Medulla oblongata (tissue), 1 donor: Measurements from ENCODE around the gene MLH3.
"Not testable (repeated sequence)": the region's sequence is repeated elsewhere in the genome, so short reads cannot be mapped to it uniquely, and the experiment has no call there.

ENCODE experiments used
- DNase-seq: peaks from one replicate; pipeline ENCODE4 v3.0.0-alpha.2; 2015; ENCODE audit errors: extremely low spot score

The MLH3 gene

DNA sequence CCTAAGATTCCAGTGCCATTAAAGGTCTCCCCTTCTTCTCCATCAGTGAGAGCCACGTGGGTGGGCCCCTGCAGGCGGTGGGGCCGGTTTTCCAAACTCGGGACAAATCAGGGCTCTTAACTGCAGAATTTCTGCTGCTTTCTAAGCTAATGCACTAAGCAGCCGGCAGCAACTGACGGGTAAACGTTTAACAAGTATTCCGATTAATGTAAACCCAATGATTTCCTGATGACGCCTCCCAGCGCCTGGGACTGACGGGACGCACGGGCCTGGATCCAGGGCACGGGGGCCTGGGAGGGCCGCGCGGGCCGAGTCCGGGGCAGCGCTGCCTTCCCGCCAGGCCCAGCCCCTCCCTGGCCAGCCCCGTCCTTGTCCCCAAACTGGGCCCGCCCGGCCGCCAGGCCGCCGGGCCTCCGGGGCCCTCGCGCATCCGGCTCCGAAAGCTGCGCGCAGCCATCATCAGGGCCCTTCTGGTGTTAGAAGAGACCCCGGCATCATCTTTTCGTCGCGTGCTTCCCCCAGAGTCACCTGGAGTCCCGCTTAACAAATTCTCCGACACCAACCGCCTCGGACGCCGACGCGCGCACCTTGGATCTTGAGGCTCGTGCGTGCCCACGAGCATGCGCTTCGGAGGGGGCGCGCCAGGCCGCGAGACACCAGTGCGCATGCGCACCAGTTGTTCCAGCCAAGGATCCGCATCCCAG lies at the start of gene MLH3:
Gene MLH3 (minus strand): TSS at position 616 of the 704 bp plus-strand sequence. CDS start 1,812 bp downstream, outside the sequence.
- DNase-seq, result peak; percentile 89

DNA sequence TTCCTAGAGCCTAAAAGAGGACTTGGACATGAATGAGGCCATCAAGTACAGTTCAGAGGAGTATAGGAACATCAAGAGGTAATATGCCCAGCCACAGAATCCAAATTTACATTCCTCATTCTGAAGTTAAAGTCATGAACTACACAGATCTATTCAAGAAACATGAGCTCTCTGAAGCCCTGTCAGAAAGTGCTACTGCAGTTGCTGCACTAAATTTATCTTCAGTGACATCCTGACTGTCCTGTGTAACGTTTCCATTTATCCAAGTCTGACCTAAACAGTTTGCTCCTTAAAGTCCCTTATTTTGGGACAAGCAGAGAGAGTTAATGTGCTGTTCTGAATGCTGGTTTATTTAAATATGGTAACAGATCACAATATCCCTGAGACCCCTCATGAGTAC lies 47.4 kb upstream of the MLH3 start:
- no peak for DNase-seq

DNA sequence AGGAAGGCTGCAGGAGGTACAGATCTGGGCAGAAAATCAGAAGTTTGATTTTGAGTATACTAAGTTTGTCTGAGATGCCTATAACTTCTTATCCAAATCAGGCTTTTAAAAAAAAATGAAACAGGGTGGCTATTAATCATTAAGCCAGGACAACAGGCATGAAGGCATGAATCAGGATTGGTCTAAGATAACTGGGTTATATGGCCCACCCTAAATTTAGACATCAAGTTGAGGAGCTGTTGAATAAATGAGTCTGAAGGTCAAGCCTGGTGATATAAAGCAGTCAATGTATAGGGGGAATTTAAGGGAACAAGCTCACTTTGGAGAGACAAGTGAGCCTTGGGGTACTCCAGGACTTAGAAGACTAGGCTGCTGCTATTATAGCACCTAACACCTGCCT lies 46.9 kb upstream of the MLH3 start:
- no peak for DNase-seq

DNA sequence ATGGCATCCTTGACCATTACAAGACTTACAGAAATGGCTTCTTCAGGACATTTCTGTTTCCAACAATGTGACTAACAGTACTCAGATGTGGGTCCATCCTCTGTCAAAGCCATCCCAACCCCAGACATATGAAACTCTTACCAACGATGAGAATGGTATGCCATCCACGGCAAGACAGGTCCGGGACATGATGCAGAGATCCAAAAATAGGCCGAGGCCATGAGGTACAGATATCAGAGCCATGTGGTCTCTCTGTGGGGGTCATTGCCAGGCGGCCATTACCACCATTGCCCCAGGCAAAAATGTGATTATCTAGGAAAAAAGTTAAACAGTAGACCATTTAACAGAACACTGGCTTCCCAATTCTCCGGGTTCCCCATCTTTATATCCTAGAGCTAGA lies 45.7 kb upstream of the MLH3 start:
- DNase-seq, result no peak

DNA sequence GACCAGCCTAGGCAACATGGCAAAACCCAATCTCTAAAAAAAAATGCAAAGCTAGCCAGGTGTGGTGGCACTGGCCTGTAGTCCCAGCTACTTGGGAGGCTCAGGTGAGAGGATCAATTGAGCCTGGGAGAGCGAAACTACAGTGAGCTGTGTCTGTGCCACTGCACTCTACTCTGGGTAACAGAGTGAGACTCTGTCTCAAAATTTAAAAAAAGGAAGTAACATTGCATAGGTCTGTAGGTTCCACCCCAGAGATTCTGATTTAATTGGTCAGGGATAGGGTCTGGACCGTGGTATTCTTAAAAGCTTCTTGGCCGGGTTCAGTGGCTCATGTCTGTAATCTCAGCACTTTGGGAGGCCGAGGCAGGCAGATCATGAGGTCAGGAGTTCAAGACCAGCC lies 44.4 kb upstream of the MLH3 start:
- no peak for DNase-seq

DNA sequence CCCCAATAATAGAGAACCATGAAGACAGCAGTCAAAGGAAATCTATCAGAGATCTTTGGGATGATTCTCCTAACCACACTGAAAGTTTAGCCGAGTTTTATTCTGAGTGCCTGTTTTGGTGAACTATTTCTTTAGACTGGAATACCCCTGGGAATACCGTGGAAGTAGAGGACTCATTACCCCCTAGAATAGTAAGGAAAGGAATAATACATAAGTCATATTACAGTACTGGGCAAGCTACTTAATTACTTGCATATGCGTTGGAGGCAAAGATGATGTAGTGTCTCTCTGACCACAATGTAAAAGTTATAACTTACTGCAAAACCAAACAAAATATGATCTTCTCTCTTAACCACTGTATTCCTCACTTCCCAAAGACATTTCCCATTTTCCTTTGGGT lies 43.6 kb upstream of the MLH3 start:
- no peak for DNase-seq

DNA sequence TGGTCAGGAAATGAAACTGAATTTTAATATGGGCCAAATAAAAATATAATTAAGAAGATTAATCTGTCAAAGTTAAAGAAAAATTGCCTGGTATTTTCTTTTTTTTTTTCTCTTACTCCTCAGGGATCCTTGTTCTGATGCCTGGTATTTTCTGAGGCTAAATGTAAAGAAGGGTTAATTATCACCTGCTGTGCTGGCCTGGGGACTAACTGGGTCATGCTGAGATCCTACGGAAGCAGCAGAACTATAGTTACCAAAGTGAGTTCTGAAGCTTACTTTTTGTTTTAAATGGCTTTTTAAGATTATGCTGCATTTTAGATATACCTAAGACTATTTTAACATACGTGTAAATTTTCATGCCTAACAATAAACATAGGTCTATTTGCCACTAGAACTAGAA lies 41.4 kb upstream of the MLH3 start:
- DNase-seq, result no peak

DNA sequence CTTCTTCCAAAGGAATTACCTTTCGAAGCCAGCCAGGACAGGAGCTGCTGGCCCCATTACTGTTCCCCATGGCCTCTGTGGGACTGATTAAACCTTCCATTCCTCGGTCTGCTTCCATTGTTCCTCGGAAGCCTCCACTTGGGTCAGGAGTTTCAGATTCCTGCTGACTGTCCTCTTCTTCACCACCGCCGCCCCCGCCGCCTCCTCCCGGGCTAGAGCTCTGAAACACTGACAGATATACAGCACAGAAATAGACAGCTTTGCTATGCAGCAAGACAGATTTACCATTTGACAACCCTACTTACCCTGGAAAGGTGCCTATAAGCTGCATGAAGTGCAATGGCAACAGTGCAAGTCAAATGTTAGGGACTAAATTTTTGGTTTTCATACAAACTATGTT lies 40.0 kb upstream of the MLH3 start:
- no peak for DNase-seq

DNA sequence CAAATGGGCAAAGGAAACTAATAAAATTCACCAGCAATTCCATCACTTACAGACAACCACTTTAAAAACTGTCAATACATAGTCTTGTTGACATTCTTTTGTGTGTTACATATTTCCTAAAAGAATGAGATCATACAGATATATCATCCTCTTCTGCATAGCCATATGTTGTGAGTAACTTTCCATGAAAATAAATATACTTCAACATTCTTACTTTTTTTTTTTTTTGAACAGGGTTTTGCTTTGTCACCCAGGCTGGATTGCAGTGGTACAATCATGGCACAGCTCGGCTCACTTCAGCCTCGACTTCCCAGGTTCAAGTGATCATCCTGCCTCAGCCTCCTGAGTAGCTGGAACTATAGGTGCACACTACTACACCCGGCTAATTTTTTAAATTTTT lies 39.1 kb upstream of the MLH3 start:
- no peak for DNase-seq

DNA sequence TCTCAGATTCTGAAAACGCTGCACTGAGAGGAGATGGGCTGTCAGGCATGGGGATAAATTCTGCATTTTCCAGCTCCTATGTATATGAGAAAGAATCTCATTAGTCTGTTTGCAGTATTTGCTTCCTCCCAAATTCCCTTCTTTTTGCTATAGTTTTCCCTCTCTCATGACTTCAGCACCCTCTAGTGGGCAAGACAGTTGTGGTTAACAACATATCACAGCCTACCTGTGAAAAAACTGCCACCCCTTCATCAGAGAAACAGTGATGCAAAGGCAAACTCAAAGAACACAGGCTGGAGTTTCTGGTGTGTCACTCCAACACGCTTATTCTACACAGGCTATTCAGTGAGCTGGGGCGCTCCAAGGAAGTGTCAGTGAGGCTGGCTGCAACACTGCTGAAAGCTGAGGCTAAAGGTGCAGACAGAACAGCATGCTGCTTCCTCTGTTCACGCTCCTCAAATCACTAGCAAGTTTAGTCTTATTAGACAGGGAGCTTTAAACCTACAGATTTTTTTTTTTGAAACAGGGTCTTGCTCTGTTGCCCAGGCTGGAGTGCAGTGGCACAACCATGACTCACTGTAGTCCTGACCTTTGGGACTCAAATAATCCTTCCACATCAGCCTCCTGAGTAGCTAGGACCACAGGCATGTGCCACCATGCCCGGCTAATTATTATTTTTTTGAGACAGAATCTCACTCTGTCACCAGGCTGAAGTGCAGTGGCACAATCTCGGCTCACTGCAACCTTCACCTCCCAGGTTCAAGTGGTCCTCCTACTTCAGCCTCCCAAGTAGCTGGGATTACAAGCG lies 37.5 kb upstream of the MLH3 start:
- DNase-seq, result peak; percentile 80

DNA sequence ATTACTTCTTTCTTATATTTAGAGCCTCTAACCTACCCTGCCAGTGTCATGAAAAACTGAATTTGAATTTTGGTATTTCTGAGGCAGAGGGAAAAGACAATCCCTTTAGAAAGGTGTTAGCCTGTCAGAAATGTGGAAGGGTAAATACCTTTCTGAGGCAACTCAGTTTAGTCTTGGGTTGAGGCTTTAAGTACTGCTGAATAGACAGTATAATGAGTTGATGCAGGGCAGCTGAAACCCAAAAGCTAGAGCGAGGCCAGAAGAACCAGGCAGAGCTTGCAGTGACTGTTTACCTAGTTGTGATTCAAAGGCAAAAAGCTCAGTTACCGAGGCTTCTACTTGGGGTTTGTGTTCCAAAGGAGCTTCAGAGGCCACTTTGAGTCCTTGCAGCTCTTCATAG lies 36.9 kb upstream of the MLH3 start:
- no peak for DNase-seq

DNA sequence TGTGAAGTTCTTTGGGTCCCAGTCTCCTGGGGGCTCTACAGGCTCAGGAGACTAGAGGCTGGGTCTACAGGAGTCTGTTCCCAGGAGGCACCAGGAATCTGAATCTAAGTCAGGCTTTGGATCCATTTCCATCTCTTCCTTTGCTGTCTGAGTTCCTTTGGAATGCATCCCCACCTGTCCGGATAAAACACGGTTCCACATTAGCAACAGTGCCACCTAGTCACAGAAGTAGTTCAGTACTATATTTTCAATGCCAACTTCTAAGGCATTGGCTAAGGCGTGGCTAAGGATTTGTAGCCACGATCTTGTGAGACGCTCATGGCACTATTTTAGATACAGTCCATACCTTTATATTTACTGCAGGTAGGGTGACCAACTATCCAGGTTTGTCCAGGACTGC lies 33.2 kb upstream of the MLH3 start:
- no peak for DNase-seq

DNA sequence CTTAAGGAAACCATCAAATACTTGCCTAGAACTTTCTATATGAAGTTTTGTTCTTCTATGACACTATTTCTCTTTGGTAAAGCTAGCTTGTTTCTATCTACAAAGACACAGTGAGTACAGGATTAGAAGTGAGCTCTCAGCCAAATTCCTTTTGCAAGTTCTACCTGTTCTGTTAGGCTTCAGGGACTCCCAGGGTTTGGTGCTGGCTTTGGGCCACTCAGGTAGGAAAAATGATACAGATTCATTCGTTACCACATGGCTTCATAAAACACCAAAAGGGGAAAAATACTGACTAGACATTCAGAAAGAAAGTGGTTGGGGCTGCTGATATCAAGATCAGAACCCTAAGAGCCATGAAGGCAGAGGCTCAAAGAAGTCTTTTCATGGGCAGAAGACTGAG lies 32.0 kb upstream of the MLH3 start:
- no peak for DNase-seq

DNA sequence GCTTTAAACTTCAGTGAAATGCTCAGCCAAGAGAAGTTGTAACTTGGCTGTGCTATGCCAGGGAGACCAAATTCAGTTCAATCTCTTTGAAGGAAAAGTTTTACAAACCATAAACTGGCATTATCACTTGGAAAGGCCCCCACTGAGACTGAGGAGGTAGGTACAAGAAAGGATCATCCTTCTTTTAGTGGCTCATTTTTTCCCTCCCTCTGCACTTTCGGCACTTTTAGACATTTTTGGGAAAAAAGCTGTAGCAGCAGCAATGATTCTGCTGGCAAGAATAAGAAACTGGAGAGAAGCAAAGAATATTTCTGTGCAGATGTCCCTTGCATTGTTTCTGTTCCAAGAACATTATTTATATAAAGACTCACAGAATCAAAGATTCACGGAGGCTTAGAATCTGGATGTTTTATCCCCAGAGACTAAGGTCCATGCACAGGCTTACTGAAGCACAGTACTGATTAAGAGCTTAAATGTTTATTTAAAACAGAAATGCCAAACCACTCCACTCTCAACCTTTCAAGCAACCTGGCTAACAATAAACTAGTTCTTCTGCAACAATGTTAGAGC lies 30.5 kb upstream of the MLH3 start:
- no peak for DNase-seq

DNA sequence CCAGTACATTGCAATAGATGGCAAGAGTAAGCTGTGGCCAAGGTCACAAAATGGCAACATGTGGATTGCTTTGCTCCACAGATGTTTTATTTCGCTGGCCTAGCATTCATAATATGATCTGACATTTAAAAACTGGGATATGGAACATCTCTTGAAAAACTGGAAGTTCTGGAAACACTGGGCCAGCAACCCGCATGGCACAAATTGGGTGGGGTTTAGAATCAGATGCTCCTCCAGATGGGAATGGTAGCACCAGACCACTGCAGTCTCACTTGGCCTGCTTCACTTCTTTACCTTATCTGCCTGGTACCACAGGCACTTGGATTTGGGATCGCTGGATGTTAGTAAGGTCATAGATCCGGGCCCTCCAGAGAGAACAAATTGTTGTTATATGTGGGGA lies 28.3 kb upstream of the MLH3 start:
- no peak for DNase-seq

DNA sequence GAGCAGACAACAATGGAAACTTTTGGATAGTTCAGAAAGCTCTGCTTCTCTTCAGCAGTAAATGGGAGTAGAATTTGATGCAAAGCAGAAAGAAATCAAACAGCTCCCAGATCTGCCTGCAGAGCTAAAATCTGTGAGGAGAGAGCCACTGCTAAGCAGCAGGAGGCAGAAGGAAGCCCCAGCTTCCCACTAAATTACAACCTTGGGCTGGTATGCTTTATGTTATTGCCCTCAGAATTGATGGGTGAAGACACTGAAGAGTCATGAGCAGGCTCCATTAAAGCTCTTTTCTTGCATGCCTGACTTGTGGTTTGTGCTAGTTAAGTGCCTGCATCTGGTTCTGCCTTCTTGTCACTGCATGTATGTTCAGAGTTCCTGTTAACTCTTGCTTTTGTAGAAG lies 26.5 kb upstream of the MLH3 start:
- DNase-seq, result no peak

DNA sequence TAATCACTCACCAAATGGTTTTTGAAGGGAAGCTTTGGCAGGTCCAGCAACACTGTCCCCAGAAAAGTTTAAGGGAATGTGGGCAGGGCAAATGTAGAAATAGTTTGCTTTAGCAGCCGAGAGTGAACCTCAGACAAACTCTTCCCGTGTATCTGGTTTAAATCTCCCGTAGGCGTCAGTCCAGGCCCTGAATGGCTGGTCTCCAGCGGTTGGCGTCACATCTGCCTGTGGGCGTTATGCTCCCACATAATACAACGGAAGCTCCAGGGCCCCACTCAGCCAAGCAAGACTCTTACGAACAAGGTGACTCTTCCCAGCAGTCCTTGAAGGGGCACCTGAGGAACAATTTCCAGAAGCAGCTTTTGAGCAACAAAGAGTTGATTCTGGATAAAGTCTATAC lies 19.1 kb upstream of the MLH3 start:
- no peak for DNase-seq

DNA sequence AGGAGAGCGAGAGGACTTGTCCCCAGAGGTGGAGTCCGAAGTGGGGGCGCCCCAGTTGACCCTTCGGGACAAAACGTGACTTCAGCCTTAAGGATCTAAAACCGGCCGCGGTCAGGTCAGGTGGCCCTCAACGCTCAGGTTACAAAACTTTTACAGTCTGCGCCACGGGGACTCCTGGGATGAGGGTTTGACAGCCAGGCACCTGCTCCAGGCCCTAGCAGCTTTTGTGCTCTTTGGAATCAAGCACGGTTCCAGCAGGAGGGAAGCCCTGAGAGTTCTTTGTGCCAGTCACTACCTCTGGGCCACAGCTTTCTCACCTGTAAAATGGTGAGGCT lies 18.5 kb upstream of the MLH3 start:
- DNase-seq, result no peak

DNA sequence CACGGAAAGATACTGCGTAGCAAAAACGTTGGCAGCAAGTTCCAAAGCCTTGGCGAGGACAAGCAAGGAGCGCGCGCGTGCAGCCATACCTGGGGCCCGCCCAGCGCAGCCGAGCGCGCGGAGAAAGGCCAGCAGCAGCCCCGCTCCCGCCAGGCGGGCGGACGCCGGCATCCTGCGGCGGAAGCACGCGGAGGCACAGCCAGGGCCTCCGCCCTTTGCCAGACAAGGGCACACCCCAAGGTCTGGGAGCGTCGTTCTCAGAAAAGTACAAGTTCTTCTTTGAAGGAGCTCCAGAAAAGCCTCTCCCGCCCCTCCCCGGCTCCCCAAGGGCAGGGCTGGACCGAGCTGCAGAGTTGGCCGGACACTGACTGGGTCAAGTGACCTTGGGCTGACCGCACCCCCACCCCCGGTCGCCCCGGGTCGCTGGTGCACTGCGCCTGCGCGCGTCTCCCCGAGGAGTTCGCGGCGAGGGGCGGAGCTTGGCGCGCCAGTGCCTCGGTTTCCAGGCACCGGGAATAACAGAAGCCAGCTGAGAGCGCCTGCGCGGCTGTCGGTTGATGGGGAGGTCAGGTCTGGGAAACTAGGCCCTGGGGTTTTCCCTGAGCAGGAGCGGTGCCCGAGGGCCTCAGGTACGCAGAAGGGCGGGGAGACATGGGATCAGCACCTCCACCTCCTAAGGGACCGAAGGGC lies 18.0 kb upstream of the MLH3 start, which contains the start of gene ZC2HC1C:
Gene ZC2HC1C (plus strand): TSS at position 521 of the 690 bp plus-strand sequence. CDS start 933 bp downstream, outside the sequence.
- peak; percentile 96 for DNase-seq

DNA sequence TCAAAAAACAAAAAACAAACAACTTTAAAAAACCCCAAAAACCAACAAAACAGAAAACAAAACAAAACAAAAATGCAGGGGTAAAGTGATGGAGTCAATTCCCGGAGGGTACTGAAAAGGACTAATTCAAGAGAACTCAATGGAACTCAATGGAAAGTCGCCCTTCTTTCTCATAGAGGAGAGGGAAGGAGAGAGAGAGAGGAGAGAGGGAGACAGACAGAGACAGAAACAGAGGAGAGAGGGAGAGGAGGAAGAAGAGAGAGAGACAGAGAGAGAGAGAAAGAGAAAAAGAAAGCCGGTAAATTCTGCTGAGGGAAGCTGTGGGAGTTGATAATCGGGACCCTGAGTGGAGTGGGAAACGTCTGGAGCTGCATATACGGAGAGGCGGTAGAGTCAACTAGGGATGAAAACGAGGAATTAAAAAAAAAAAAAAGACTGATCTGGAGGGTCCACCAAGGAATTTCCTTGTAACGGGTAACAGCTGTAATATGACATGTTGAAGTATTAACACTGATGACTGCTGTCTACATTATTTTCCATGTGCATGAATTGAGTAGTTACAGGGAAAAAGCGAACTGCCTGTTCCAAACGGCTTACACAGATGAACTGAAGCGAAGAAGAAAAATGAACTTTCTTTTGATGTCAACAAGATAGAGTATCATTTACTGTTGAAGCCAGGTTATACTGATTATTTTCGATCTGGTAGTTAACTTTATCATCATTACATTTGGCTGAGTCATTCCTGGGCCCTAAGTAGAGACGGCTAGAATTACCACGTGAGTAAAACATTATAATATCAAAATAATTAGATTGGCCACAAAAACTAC lies 17.2 kb upstream of the MLH3 start:
- DNase-seq, result peak; percentile 35

DNA sequence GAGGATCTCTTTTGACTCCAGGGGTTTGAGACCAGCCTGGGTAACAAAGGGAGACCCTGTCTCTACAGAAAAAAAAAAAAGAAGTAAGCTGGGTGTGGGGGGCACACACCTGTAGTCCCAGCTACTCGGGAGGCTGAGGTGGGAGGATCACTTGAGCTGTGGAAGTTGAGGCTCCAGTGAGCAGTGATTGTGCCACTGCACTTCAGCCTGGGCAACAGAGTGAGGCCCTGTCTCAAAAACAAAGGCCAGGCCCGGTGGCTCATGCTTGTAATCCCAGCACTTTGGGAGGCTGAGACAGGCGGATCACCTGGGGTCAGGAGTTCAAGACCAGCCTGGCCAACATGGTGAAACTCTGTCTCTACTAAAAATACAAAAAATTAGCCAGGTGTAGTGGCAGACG lies 16.5 kb upstream of the MLH3 start:
- not testable (repeated sequence) for DNase-seq

DNA sequence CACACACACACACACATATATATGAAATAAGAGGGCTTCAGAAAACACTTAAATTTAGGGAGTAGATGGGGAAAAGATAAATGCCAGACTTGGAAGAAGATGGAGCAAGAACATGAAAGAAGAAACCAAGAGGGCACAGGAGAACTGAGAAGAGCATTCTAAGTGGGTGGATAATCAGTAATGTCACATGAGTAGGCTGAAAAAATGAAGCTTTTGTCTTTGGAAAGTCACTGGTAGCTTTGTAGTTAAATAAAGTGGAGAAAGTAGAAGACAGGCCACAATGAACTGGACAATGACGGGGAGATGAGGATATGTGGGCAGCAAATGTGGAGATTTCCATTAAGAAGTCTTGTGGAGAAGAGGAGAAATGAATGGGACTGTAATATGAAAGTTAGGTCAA lies 15.9 kb upstream of the MLH3 start:
- DNase-seq, result no peak
